GM10266 (cell line): ENCODE measurements around the gene NXF1.

Experiments
- DNase-seq: peaks from one replicate; pipeline ENCODE4 v3.0.0; 2012; ENCODE audit errors: extremely low spot score
- CTCF ChIP-seq: IDR thresholded peaks from 2 replicates; pipeline ENCODE4 v1.5.1; 2012; ENCODE audit warnings: mild to moderate bottlenecking, low read depth; ENCODE audit not compliant: control insufficient read depth, insufficient read depth; ENCODE audit errors: missing control alignments

NXF1 gene

GRCh38 chr11:62805961-62806441 lies 761 bp upstream of the NXF1 start:
- no peak for TF ChIP-seq CTCF
- no peak for DNase-seq

GRCh38 chr11:62804310-62805075 lies 747 bp downstream of the NXF1 start:
- peak; percentile 54 for DNase-seq
- TF ChIP-seq CTCF = no peak

- no peak for TF ChIP-seq CTCF
- no peak for DNase-seq
Observed at GRCh38 chr11:62801071-62801470, 4.2 kb downstream of the NXF1 start.

- DNase-seq = no peak
- no peak for TF ChIP-seq CTCF
Observed at GRCh38 chr11:62799486-62799885, 5.8 kb downstream of the NXF1 start.

- TF ChIP-seq CTCF = no peak
- DNase-seq = no peak
Observed at GRCh38 chr11:62796281-62796680, 9.0 kb downstream of the NXF1 start.

GRCh38 chr11:62794201-62794775 lies 11.0 kb downstream of the NXF1 start:
- no peak for DNase-seq
- TF ChIP-seq CTCF = no peak

GRCh38 chr11:62792202-62792575 lies 13.1 kb downstream of the NXF1 start:
- DNase-seq = no peak

More at GRCh38 chr11:62792202-62792575, 13.1 kb downstream of the NXF1 start:
- no peak for TF ChIP-seq CTCF
